A549 (cell line): ENCODE measurements around the gene DNMT3A. TPM values are rescaled to one million over a fixed set of nuclear protein-coding genes. Genes with fewer than 3 reads are reported as not detected.

Source experiments
- ATAC-seq, 2 experiments: fragments of 200-7000 bp in 1 of 2; fragments of >200 bp in 1 of 2; cut with Nextera tagmentation in 1 of 2; cut with Tn5 transposase in 1 of 2; 3 replicates each; pipeline versions ENCODE4 v1.8.0 to v1.9.1; 2018 to 2020; ENCODE audit warnings: mild to moderate bottlenecking in 1 of 2, moderate library complexity in 1 of 2
- CTCF ChIA-PET: fragments of 300-600 bp; sonication (Branson Sonifier 250); formaldehyde crosslinking; extraction: SDS; loops from one replicate; lab custom pipeline; 2021; ENCODE audit warnings: antibody characterized with exemption, inconsistent platforms; lab: Yijun Ruan, JAX
- POLR2A ChIA-PET: fragments of 350-600 bp; formaldehyde crosslinking; extraction: SDS; loops from one replicate; lab custom pipeline; 2021; ENCODE audit warnings: antibody characterized with exemption, inconsistent platforms; lab: Yijun Ruan, JAX
- DNase-seq, 2 experiments: peaks; one replicate each; pipeline versions ENCODE4 v3.0.0 to v3.0.0-alpha.2; 2011 to 2016; ENCODE audit warnings: low read depth in 1 of 2, low spot score in 1 of 2
- FAIRE-seq: peaks from 2 replicates; lab custom pipeline; 2011; peaks lifted over from hg19 to GRCh38; lab: Jason Lieb, UNC
- H3K27ac ChIP-seq, 2 experiments: fragments of >200 bp; sonication (Bioruptor Twin); formaldehyde crosslinking; 3 replicates each; pipeline ENCODE4 v1.5.1; 2016 to 2017
- H3K4me1 ChIP-seq: fragments of >200 bp; sonication (Bioruptor Twin); formaldehyde crosslinking; 3 replicates; pipeline ENCODE4 v1.6.1; 2016
- H3K4me2 ChIP-seq: fragments of >200 bp; sonication (Bioruptor Twin); formaldehyde crosslinking; 3 replicates; pipeline ENCODE4 v1.6.1; 2016
- H3K4me3 ChIP-seq: fragments of >200 bp; sonication (Bioruptor Twin); formaldehyde crosslinking; 3 replicates; pipeline ENCODE4 v1.5.1; 2016
- H3K9me3 ChIP-seq: fragments of >200 bp; sonication (Bioruptor Twin); formaldehyde crosslinking; 3 replicates; pipeline ENCODE4 v1.6.1; 2016
- BHLHE40 ChIP-seq: IDR thresholded peaks from 2 replicates; pipeline ENCODE4 v1.6.1; 2012; ENCODE audit warnings: low read depth, low read length, inconsistent platforms
- FOSL2 ChIP-seq, 2 experiments: fragments of 450-650 bp in 1 of 2; fragments of >200 bp in 1 of 2; sonication (Bioruptor Twin) in 1 of 2; formaldehyde crosslinking; IDR thresholded peaks; 2 replicates each; pipeline versions ENCODE4 v1.5.0 to v1.6.1; 2016 to 2020; ENCODE audit warnings: mild to moderate bottlenecking in 1 of 2, moderate library complexity in 1 of 2
- HEYL ChIP-seq: fragments of 250-450 bp; sonication (Bioruptor Pico); IDR thresholded peaks from 2 replicates; pipeline ENCODE4 v1.8.0; 2021; ENCODE audit warnings: mild to moderate bottlenecking, moderate library complexity
- HOXA7 ChIP-seq: fragments of 250-450 bp; sonication (Bioruptor Pico); IDR thresholded peaks from 2 replicates; pipeline ENCODE4 v1.5.0; 2020; ENCODE audit warnings: mild to moderate bottlenecking, moderate library complexity
- HOXB13 ChIP-seq: fragments of 250-450 bp; sonication (Bioruptor Pico); IDR thresholded peaks from 2 replicates; pipeline ENCODE4 v1.5.0; 2020; ENCODE audit warnings: low read depth, mild to moderate bottlenecking, moderate library complexity
- HOXB5 ChIP-seq: fragments of 250-450 bp; sonication (Bioruptor Pico); IDR thresholded peaks from 2 replicates; pipeline ENCODE4 v1.5.0; 2020; ENCODE audit warnings: mild to moderate bottlenecking, moderate library complexity
- JUNB ChIP-seq: fragments of >200 bp; sonication (Bioruptor Twin); formaldehyde crosslinking; IDR thresholded peaks from 2 replicates; pipeline ENCODE4 v1.6.1; 2016
- KDM1A ChIP-seq: fragments of 200-600 bp; sonication (generic); IDR thresholded peaks from 2 replicates; pipeline ENCODE4 v1.6.1; 2016; ENCODE audit warnings: low read depth, mild to moderate bottlenecking
- MAFK ChIP-seq: fragments of 450-650 bp; IDR thresholded peaks from 2 replicates; pipeline ENCODE4 v1.6.1; 2014; ENCODE audit not compliant: partially characterized antibody
- MAZ ChIP-seq: fragments of 150-350 bp; IDR thresholded peaks from 2 replicates; pipeline ENCODE4 v1.6.1; 2014; ENCODE audit warnings: antibody characterized with exemption, low read depth, low read length, borderline replicate concordance
- NR3C1 ChIP-seq: fragments of >200 bp; sonication (Bioruptor Twin); formaldehyde crosslinking; IDR thresholded peaks from 3 replicates; pipeline ENCODE4 v1.6.1; 2017
- POLR2A ChIP-seq: IDR thresholded peaks from 2 replicates; pipeline ENCODE4 v1.6.1; 2012; ENCODE audit warnings: mild to moderate bottlenecking, low read length
- RAD21 ChIP-seq, 2 experiments: fragments of >200 bp in 1 of 2; sonication (Bioruptor Twin) in 1 of 2; formaldehyde crosslinking in 1 of 2; IDR thresholded peaks in 1 of 2; conservative IDR thresholded peaks in 1 of 2; 2 replicates in 1 of 2; 3 replicates in 1 of 2; pipeline ENCODE4 v1.6.1; 2012 to 2018; ENCODE audit warnings: inconsistent platforms in 1 of 2
- SREBF2 ChIP-seq: fragments of 450-650 bp; IDR thresholded peaks from 2 replicates; pipeline ENCODE4 v1.6.1; 2014; ENCODE audit warnings: mild to moderate bottlenecking, moderate library complexity
- ZC3H11A ChIP-seq: fragments of 450-650 bp; IDR thresholded peaks from 2 replicates; pipeline ENCODE4 v1.6.1; 2014; ENCODE audit warnings: antibody characterized with exemption, mild to moderate bottlenecking
- WGBS: methylation state at CpG from one replicate; pipeline ENCODE4 v1.1.6; 2017; ENCODE audit errors: missing lambda C conversion rate; 5-methylcytosine and 5-hydroxymethylcytosine counted together
- polyA plus RNA-seq, 4 experiments: library from polyadenylated mRNA; depleted of rRNA in 3 of 4; stranded (reverse); fragments of >200 nt; fragmentation: RNase III in 1 of 4; extraction: RNeasy Plus Mini Kit Qiagen cat#74134 plus additional on column Dnase treatment in 1 of 4; gene quantifications; 2 replicates in 3 of 4; 3 replicates in 1 of 4; pipeline ENCODE4 v1.2.3, GENCODE V29; 2011 to 2017
- TF ChIP-seq, protein P1 (sequence below): fragments of >200 bp; sonication (Bioruptor Twin); formaldehyde crosslinking; IDR thresholded peaks from 2 replicates; pipeline ENCODE4 v1.6.1; 2016
- TF ChIP-seq, protein P2 (sequence below): IDR thresholded peaks from 2 replicates; pipeline ENCODE4 v1.6.1; 2012
- TF ChIP-seq, protein P3 (sequence below): fragments of 250-450 bp; sonication (Bioruptor Pico); IDR thresholded peaks from 2 replicates; pipeline ENCODE4 v1.5.0; 2021; ENCODE audit warnings: mild to moderate bottlenecking, moderate library complexity, borderline replicate concordance

The DNMT3A gene
- polyA plus RNA-seq, 2 of the 4 experiments (the other 2 are of a cell fraction), result 4.4 to 11.9 TPM

- CTCF ChIA-PET, result interaction anchor here (0.9 to 7.4 kb wide), 4 partner anchors 10 to 143 kb away, joined by 3 to 43 read pairs (median 4); no protein-coding TSS in a partner anchor
- FAIRE-seq (no peak), ATAC-seq (no peak)
Measured at GRCh38 chr2:25381502-25381901, 39.8 kb upstream of the DNMT3A start.

DNA sequence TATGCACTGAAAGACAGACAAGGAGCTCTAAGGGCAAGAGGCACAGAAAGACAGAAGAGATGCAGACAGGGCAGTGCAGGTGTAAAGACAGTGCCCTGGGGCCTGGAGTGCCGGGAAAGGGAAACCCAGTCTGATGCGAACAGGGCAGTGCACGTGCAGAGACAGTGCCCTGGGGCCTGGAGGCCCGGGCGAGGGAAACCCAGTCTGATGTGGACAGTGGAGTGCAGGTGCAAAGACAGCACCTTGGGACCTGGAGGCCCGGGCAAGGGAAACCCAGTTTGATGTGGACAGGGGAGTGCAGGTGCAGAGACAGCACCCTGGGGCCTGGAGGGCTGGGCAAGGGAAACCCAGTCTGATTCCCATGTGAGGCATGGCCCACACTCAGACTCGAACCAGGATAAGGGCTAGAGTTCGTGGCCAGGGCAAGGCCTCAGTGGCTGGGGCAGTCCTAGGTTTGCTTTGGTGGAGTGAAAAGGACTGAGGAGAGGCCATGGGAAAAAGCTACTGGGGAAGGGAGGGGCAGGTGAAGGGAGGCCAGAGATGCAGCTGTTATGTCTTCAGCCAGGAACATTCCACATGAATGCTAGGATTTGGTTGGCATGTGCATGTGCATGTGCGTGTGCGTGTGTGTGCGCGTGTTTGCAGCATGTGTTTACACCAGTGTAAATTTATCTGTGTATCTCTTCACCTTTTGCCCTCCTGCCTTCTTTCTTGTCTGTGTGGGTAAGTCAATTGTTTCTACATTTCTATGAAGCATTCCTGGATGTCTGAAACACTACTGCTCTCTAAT lies 39.1 kb upstream of the DNMT3A start:
- WGBS, result 84% methylated on average over 12 of the region's 12 CpGs
- H3K4me1 ChIP-seq, result peaks cover 11% of the 10 kb centered on the region
- TF ChIP-seq HEYL (CRISPR knock-in tag) (no peak), ZC3H11A (no peak), MAFK (no peak), FOSL2 (IDR thresholded peaks at IDR 0.05) (no peak), FOSL2 (CRISPR knock-in tag; IDR thresholded peaks at IDR 0.05) (no peak), POLR2A (no peak), BHLHE40 (no peak), RAD21 (conservative IDR thresholded peaks at IDR 0.05 in 1 of 2, IDR thresholded peaks at IDR 0.05 in 1 of 2) (no peak)
- TF ChIP-seq, protein P1, sequence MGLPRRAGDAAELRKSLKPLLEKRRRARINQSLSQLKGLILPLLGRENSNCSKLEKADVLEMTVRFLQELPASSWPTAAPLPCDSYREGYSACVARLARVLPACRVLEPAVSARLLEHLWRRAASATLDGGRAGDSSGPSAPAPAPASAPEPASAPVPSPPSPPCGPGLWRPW, result no peak
- TF ChIP-seq, protein P2, sequence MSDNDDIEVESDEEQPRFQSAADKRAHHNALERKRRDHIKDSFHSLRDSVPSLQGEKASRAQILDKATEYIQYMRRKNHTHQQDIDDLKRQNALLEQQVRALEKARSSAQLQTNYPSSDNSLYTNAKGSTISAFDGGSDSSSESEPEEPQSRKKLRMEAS, result no peak
- no peak overlapping the region for H3K27ac ChIP-seq
- ChIA-PET POLR2A (no interaction called here), CTCF (interaction anchor here (0.8 to 7.4 kb wide), 8 partner anchors 8 to 284 kb away, joined by 3 to 43 read pairs (median 4); no protein-coding TSS in a partner anchor)
- ATAC-seq (no peak), FAIRE-seq (no peak), DNase-seq (no peak)
- no peaks in the 10 kb centered on the region for H3K9me3 ChIP-seq
- H3K4me2 ChIP-seq, result no peak overlapping the region
- H3K4me3 ChIP-seq, result no peak overlapping the region

More at GRCh38 chr2:25381502-25381901, 39.8 kb upstream of the DNMT3A start:
- DNase-seq, result no peak
- H3K4me1 ChIP-seq, result peaks cover 7% of the 10 kb centered on the region
- H3K4me3 ChIP-seq, result no peak overlapping the region
- H3K27ac ChIP-seq, result no peak overlapping the region
- no peaks in the 10 kb centered on the region for H3K9me3 ChIP-seq
- POLR2A ChIA-PET, result no interaction called here
- no peak overlapping the region for H3K4me2 ChIP-seq
- 86% methylated on average over 7 of the region's 7 CpGs for WGBS
- TF ChIP-seq HOXA7 (CRISPR knock-in tag), result no peak
- TF ChIP-seq HOXB5 (CRISPR knock-in tag), result no peak

DNA sequence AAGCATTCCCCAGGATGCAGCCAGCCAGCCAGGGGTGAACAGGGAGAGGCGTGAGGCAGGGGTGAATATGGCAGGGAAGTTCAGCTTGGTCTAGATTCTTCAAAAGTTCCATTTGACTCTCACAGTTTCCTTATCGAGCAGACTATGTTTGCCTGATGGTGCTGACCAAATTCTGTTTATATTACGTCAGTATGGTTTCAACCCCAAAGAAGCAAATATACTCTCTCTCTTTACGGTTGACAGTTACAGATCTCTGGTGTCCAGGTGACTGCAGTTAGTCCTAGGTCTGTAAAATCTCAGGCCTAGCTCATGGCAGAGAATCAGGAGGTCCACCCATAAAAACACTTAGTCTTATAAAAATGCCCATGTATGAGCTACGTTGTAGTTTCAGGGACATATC lies 38.3 kb upstream of the DNMT3A start:
- CTCF ChIA-PET, result interaction anchor here (0.6 to 1.4 kb wide), 7 partner anchors 9 to 309 kb away, joined by 3 to 5 read pairs (median 3); no protein-coding TSS in a partner anchor
- WGBS, result 89% methylated on average over 5 of the region's 5 CpGs
- H3K4me2 ChIP-seq, result no peak overlapping the region
- peaks cover 11% of the 10 kb centered on the region for H3K4me1 ChIP-seq
- POLR2A ChIA-PET, result no interaction called here
- TF ChIP-seq HOXB13, result no peak
- TF ChIP-seq, all 56 proteins: peak for 0
- DNase-seq, result no peak
- ATAC-seq, result no peak
- no peak for FAIRE-seq
- H3K27ac ChIP-seq, result no peak overlapping the region
- H3K4me3 ChIP-seq, result no peak overlapping the region
- H3K9me3 ChIP-seq, result no peaks in the 10 kb centered on the region

GRCh38 chr2:25379535-25379934 lies 37.8 kb upstream of the DNMT3A start:
- Histone ChIP-seq H3K27ac (no peak overlapping the region), H3K4me3 (no peak overlapping the region), H3K4me2 (no peak overlapping the region), H3K9me3 (no peaks in the 10 kb centered on the region), H3K4me1 (peaks cover 11% of the 10 kb centered on the region)
- 87% methylated on average over 6 of the region's 6 CpGs for WGBS
- TF ChIP-seq SREBF2 (no peak), MAZ (no peak), KDM1A (no peak), NR3C1 (no peak), JUNB (no peak)
- TF ChIP-seq, protein P3, sequence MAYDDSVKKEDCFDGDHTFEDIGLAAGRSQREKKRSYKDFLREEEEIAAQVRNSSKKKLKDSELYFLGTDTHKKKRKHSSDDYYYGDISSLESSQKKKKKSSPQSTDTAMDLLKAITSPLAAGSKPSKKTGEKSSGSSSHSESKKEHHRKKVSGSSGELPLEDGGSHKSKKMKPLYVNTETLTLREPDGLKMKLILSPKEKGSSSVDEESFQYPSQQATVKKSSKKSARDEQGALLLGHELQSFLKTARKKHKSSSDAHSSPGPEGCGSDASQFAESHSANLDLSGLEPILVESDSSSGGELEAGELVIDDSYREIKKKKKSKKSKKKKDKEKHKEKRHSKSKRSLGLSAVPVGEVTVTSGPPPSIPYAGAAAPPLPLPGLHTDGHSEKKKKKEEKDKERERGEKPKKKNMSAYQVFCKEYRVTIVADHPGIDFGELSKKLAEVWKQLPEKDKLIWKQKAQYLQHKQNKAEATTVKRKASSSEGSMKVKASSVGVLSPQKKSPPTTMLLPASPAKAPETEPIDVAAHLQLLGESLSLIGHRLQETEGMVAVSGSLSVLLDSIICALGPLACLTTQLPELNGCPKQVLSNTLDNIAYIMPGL (CRISPR knock-in tag), result no peak
- POLR2A ChIA-PET, result no interaction called here
- CTCF ChIA-PET, result interaction anchor here (0.6 to 5.0 kb wide), 8 partner anchors 9 to 310 kb away, joined by 3 to 62 read pairs (median 4); no protein-coding TSS in a partner anchor
- ATAC-seq (no peak), DNase-seq (no peak), FAIRE-seq (no peak)
